ENCODE results near the gene SELENON.

SELENON gene

DNA sequence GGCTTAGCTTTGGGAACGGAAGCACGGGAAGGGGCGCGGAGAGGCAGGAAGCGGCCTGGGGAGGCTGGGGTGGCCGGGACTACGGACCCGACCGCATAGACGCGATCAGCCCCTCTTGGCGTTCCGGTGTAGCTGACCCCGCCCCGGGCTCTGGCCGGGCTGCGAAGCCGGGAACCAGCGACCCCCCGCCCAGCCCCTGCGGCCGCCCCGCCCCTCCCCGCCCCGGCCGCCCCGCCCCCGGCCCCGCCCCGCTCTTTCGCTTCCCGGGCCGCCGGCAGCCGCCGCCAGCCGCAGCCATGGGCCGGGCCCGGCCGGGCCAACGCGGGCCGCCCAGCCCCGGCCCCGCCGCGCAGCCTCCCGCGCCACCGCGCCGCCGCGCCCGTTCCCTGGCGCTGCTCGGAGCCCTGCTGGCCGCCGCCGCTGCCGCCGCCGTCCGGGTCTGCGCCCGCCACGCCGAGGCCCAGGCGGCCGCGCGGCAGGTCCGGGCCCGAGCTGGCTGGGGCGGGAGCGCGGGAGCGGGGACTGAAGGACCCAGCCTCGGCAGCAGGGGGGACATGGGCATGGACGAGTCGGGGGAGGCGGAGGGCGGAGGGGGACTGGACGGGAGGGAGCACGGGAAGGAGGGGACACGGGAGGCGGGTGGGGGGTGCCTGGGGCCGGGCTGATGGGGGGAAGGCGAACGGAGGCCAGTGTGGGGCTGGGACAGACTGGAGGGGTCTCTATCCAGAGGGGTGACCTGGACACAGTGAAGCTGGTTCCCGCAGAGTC lies at the start of gene SELENON:
Gene SELENON (plus strand): TSS at position 259 of the 768 bp plus-strand sequence. CDS start 38 bp downstream, at position 297.
- peak within 1 kb of the TSS; percentile 56 for H2AFZ ChIP-seq (ENCODE audit: low read length, unreplicated experiment)
- H3K4me1 ChIP-seq (ENCODE audit: control insufficient read depth, insufficient read depth, low read length, unreplicated experiment), result peaks cover 30% of the 10 kb centered on the region
- H3K27ac ChIP-seq (ENCODE audit: low read depth, low read length), result no peak within 1 kb of the TSS
- peaks cover 4% of the 10 kb centered on the region for H3K79me2 ChIP-seq (ENCODE audit: control insufficient read depth, insufficient read depth, low read length, unreplicated experiment)
- peak within 1 kb of the TSS; percentile 79 for H3K4me3 ChIP-seq (ENCODE audit: low read depth, low read length)
- H3K27me3 ChIP-seq (ENCODE audit: insufficient read depth, low read length), result no peaks in the 10 kb centered on the region
- no peaks in the 10 kb centered on the region for H3K36me3 ChIP-seq (ENCODE audit: insufficient read depth, low read length)

DNA sequence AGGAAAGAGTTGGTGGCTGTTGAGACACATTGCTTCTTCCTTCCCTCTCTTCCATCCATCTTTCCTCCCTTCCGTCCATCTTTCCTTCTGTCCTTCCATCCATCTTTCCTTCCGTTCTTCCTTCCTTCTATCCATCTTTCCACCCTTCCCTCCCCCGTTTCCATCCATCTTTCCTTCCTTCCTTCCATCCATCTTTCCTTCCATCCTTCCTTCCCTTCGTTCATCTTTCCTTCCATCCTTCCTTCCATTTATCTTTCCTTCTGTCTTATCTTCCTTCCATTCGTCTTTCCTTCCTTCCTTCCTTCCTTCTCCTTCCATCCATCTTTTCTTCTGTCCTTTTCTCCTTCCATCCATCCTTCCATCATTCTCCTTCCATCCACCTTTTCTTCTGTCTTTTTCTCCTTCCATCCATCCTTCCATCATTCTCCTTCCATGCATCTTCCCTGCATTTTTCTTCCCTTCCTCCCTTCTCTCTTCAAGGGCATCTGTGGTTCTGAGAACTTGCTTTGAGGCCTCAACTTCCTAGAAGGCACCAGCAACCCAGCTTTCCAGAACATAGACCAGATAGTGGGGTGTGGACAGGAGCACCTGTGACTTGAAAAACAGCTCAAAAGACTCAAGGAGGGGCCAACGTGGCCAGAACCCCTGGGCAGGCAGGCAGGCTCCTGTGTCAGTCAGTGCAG lies 48.9 kb upstream of the SELENON start:
- Histone ChIP-seq H2AFZ (ENCODE audit: low read length, unreplicated experiment) (no peak overlapping the region), H3K27me3 (ENCODE audit: insufficient read depth, low read length) (peaks cover 10% of the 10 kb centered on the region), H3K4me1 (ENCODE audit: control insufficient read depth, insufficient read depth, low read length, unreplicated experiment) (no peaks in the 10 kb centered on the region)

DNA sequence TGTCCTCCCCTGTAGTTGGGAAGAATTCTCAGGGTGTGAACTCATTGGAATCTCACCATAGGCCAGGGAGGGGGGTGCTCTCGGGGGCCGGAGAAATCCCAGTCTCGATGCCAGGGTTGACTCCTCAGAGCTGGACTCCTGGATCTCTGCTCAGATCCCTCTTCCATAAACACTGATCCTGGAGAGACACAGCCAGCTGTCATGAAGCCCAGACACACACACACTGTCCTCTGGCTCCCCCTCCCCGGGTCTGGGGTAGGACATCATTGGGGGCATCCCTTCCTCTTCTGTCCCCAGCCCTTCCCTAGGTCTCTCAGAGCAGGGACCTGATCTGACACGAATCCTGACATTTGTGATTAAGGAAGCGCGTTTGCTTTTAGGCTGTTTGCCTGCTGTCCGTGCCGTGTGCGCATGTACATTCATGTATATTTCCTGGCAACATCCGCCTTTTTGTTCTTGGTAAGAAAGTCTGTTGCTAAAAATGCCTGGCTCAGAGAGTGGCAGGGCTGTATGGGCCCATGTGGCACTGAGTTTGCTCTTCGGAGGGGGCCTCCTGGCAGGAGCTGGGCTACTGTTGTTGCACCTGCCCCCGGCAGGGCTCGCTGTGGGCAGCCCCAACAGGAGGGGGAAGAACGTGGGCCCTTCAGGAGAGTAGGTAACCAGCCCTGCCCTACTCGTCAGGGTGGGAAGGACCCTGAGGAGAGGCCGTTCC lies 45.4 kb upstream of the SELENON start:
- Histone ChIP-seq H3K79me2 (ENCODE audit: control insufficient read depth, insufficient read depth, low read length, unreplicated experiment) (no peaks in the 10 kb centered on the region), H3K4me1 (ENCODE audit: control insufficient read depth, insufficient read depth, low read length, unreplicated experiment) (no peaks in the 10 kb centered on the region), H3K27me3 (ENCODE audit: insufficient read depth, low read length) (peaks cover 22% of the 10 kb centered on the region), H3K4me3 (ENCODE audit: low read depth, low read length) (no peak overlapping the region), H2AFZ (ENCODE audit: low read length, unreplicated experiment) (no peak overlapping the region), H3K27ac (ENCODE audit: low read depth, low read length) (no peak overlapping the region), H3K36me3 (ENCODE audit: insufficient read depth, low read length) (no peaks in the 10 kb centered on the region)

More for the DNA sequence above, 48.9 kb upstream of the SELENON start:
- H3K27ac ChIP-seq (ENCODE audit: low read depth, low read length), result no peak overlapping the region
- H3K36me3 ChIP-seq (ENCODE audit: insufficient read depth, low read length), result no peaks in the 10 kb centered on the region
- no peak overlapping the region for H3K4me3 ChIP-seq (ENCODE audit: low read depth, low read length)
- no peaks in the 10 kb centered on the region for H3K79me2 ChIP-seq (ENCODE audit: control insufficient read depth, insufficient read depth, low read length, unreplicated experiment)

- H3K4me1 ChIP-seq (ENCODE audit: control insufficient read depth, insufficient read depth, low read length, unreplicated experiment), result no peaks in the 10 kb centered on the region
- no peak overlapping the region for H3K4me3 ChIP-seq (ENCODE audit: low read depth, low read length)
- H3K36me3 ChIP-seq (ENCODE audit: insufficient read depth, low read length), result no peaks in the 10 kb centered on the region
- no peak overlapping the region for H3K27ac ChIP-seq (ENCODE audit: low read depth, low read length)
- H3K79me2 ChIP-seq (ENCODE audit: control insufficient read depth, insufficient read depth, low read length, unreplicated experiment), result no peaks in the 10 kb centered on the region
- no peak overlapping the region for H2AFZ ChIP-seq (ENCODE audit: low read length, unreplicated experiment)
- peaks cover 22% of the 10 kb centered on the region for H3K27me3 ChIP-seq (ENCODE audit: insufficient read depth, low read length)
Measured at GRCh38 chr1:25755475-25756125, 44.4 kb upstream of the SELENON start.

DNA sequence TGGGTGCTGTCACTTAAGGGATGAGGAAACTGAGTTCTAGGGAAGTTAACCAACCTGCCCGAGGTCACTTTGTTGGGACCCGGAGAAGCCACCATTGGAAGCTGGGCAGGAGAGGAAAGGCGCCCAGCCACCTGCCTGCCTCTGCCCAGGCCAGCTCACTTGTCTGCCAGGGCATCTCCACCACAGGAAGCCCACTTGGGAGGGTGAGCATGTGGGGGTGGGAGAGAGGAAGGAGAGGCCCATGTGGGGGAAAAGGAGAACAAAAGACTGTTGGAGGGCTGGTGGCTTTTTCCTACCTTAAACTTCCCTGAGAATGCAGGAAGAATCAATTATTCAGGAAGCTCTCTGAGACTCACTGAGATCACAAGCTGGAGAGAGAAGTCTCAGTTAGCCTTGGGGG lies 43.8 kb upstream of the SELENON start:
- no peaks in the 10 kb centered on the region for H3K36me3 ChIP-seq (ENCODE audit: insufficient read depth, low read length)
- no peak overlapping the region for H3K27ac ChIP-seq (ENCODE audit: low read depth, low read length)
- no peaks in the 10 kb centered on the region for H3K4me1 ChIP-seq (ENCODE audit: control insufficient read depth, insufficient read depth, low read length, unreplicated experiment)
- H3K79me2 ChIP-seq (ENCODE audit: control insufficient read depth, insufficient read depth, low read length, unreplicated experiment), result no peaks in the 10 kb centered on the region
- H2AFZ ChIP-seq (ENCODE audit: low read length, unreplicated experiment), result no peak overlapping the region
- H3K4me3 ChIP-seq (ENCODE audit: low read depth, low read length), result no peak overlapping the region
- peaks cover 22% of the 10 kb centered on the region for H3K27me3 ChIP-seq (ENCODE audit: insufficient read depth, low read length)

GRCh38 chr1:25757151-25757845 lies 42.7 kb upstream of the SELENON start:
- no peaks in the 10 kb centered on the region for H3K79me2 ChIP-seq (ENCODE audit: control insufficient read depth, insufficient read depth, low read length, unreplicated experiment)
- no peak overlapping the region for H3K4me3 ChIP-seq (ENCODE audit: low read depth, low read length)
- no peak overlapping the region for H3K27ac ChIP-seq (ENCODE audit: low read depth, low read length)
- H3K36me3 ChIP-seq (ENCODE audit: insufficient read depth, low read length), result no peaks in the 10 kb centered on the region
- H3K4me1 ChIP-seq (ENCODE audit: control insufficient read depth, insufficient read depth, low read length, unreplicated experiment), result no peaks in the 10 kb centered on the region
- H2AFZ ChIP-seq (ENCODE audit: low read length, unreplicated experiment), result no peak overlapping the region
- H3K27me3 ChIP-seq (ENCODE audit: insufficient read depth, low read length), result peaks cover 22% of the 10 kb centered on the region

DNA sequence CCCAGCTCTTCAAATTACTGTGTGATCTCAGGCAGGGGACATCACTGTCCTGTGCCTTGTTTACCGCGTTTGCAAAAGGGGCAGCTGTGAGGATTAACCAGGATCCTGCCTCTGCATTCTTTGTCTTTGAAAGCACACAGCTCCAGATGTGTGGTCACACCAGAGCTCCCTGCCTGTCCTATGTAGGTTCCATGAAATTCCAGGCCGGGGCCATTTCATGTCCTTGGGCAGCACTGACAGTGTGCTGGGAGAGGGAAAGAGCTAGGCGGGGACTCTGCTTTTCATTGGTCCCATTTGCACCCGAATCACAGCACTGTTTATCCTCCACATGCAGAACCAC lies 42.2 kb upstream of the SELENON start:
- H3K27me3 ChIP-seq (ENCODE audit: insufficient read depth, low read length), result peaks cover 22% of the 10 kb centered on the region
- H3K27ac ChIP-seq (ENCODE audit: low read depth, low read length), result no peak overlapping the region
- H3K79me2 ChIP-seq (ENCODE audit: control insufficient read depth, insufficient read depth, low read length, unreplicated experiment), result no peaks in the 10 kb centered on the region
- H3K4me3 ChIP-seq (ENCODE audit: low read depth, low read length), result no peak overlapping the region
- H2AFZ ChIP-seq (ENCODE audit: low read length, unreplicated experiment), result no peak overlapping the region
- H3K36me3 ChIP-seq (ENCODE audit: insufficient read depth, low read length), result no peaks in the 10 kb centered on the region
- no peaks in the 10 kb centered on the region for H3K4me1 ChIP-seq (ENCODE audit: control insufficient read depth, insufficient read depth, low read length, unreplicated experiment)

- Histone ChIP-seq H3K79me2 (ENCODE audit: control insufficient read depth, insufficient read depth, low read length, unreplicated experiment) (no peaks in the 10 kb centered on the region), H3K4me3 (ENCODE audit: low read depth, low read length) (no peak overlapping the region), H3K36me3 (ENCODE audit: insufficient read depth, low read length) (no peaks in the 10 kb centered on the region), H3K4me1 (ENCODE audit: control insufficient read depth, insufficient read depth, low read length, unreplicated experiment) (no peaks in the 10 kb centered on the region), H2AFZ (ENCODE audit: low read length, unreplicated experiment) (no peak overlapping the region), H3K27ac (ENCODE audit: low read depth, low read length) (no peak overlapping the region), H3K27me3 (ENCODE audit: insufficient read depth, low read length) (peaks cover 22% of the 10 kb centered on the region)
Measured at GRCh38 chr1:25758466-25759070, 41.4 kb upstream of the SELENON start.

GRCh38 chr1:25760122-25760719 lies 39.8 kb upstream of the SELENON start:
- Histone ChIP-seq H3K27me3 (ENCODE audit: insufficient read depth, low read length) (peaks cover 16% of the 10 kb centered on the region), H3K79me2 (ENCODE audit: control insufficient read depth, insufficient read depth, low read length, unreplicated experiment) (no peaks in the 10 kb centered on the region), H3K27ac (ENCODE audit: low read depth, low read length) (no peak overlapping the region), H3K36me3 (ENCODE audit: insufficient read depth, low read length) (no peaks in the 10 kb centered on the region), H2AFZ (ENCODE audit: low read length, unreplicated experiment) (no peak overlapping the region), H3K4me3 (ENCODE audit: low read depth, low read length) (no peak overlapping the region), H3K4me1 (ENCODE audit: control insufficient read depth, insufficient read depth, low read length, unreplicated experiment) (no peaks in the 10 kb centered on the region)
